ENCODE data around the gene KNCN.

KNCN gene

GRCh38 chr1:46551597-46552095 is at the start of gene KNCN:
Gene KNCN, minus strand, starts transcription at chr1:46551647. Its CDS starts 432 bp downstream, at chr1:46551215.
- no peak for DNase-seq

GRCh38 chr1:46599059-46599970 is 47.9 kb upstream of the KNCN start:
- DNase-seq, result no peak

- no peak for DNase-seq
Observed at GRCh38 chr1:46596846-46597245, 45.4 kb upstream of the KNCN start.

- DNase-seq, result no peak
Observed at GRCh38 chr1:46596036-46596435, 44.6 kb upstream of the KNCN start.

GRCh38 chr1:46595127-46595526 is 43.7 kb upstream of the KNCN start:
- peak; percentile 18 for DNase-seq

- no peak for DNase-seq
Observed at GRCh38 chr1:46594063-46594462, 42.6 kb upstream of the KNCN start.

GRCh38 chr1:46592823-46593222 is 41.4 kb upstream of the KNCN start:
- DNase-seq, result no peak

- DNase-seq, result no peak
Observed at GRCh38 chr1:46589529-46589928, 38.1 kb upstream of the KNCN start.

- DNase-seq, result no peak
Observed at GRCh38 chr1:46587069-46587468, 35.6 kb upstream of the KNCN start.

GRCh38 chr1:46585312-46585938 is 34.0 kb upstream of the KNCN start:
- no peak for DNase-seq

GRCh38 chr1:46583494-46583893 is 32.0 kb upstream of the KNCN start:
- no peak for DNase-seq

- no peak for DNase-seq
Observed at GRCh38 chr1:46582972-46583371, 31.5 kb upstream of the KNCN start.

- DNase-seq, result peak; percentile 75
Observed at GRCh38 chr1:46581681-46582455, 30.4 kb upstream of the KNCN start.

GRCh38 chr1:46580140-46580903 is 28.9 kb upstream of the KNCN start:
- DNase-seq, result no peak

- peak; percentile 50 for DNase-seq
Observed at GRCh38 chr1:46577671-46578070, 26.2 kb upstream of the KNCN start.

- DNase-seq, result no peak
Observed at GRCh38 chr1:46576596-46576995, 25.1 kb upstream of the KNCN start.

GRCh38 chr1:46575778-46576177 is 24.3 kb upstream of the KNCN start:
- DNase-seq, result no peak

- no peak for DNase-seq
Observed at GRCh38 chr1:46575300-46575699, 23.9 kb upstream of the KNCN start.

GRCh38 chr1:46571691-46572225 is 20.3 kb upstream of the KNCN start:
- DNase-seq, result no peak

GRCh38 chr1:46569884-46570725 is 18.7 kb upstream of the KNCN start:
- DNase-seq, result no peak

GRCh38 chr1:46569116-46569515 is 17.7 kb upstream of the KNCN start:
- DNase-seq, result no peak
